HEK293T (cell line): ENCODE data around the gene CACNA1C.

Experiments used
- ARNT ChIP-seq: fragments of 450-650 bp; IDR thresholded peaks from 2 replicates; pipeline ENCODE4 v1.6.1; 2017; ENCODE audit warnings: mild to moderate bottlenecking
- FOXA1 ChIP-seq: fragments of 450-650 bp; IDR thresholded peaks from 2 replicates; pipeline ENCODE4 v1.6.1; 2016; ENCODE audit warnings: mild to moderate bottlenecking
- FOXM1 ChIP-seq: fragments of 450-650 bp; IDR thresholded peaks from 2 replicates; pipeline ENCODE4 v1.6.1; 2017; ENCODE audit warnings: mild to moderate bottlenecking, borderline replicate concordance
- TF ChIP-seq, protein P1 (sequence below): fragments of 450-650 bp; IDR thresholded peaks from 2 replicates; pipeline ENCODE4 v1.6.1; 2016

DNA sequence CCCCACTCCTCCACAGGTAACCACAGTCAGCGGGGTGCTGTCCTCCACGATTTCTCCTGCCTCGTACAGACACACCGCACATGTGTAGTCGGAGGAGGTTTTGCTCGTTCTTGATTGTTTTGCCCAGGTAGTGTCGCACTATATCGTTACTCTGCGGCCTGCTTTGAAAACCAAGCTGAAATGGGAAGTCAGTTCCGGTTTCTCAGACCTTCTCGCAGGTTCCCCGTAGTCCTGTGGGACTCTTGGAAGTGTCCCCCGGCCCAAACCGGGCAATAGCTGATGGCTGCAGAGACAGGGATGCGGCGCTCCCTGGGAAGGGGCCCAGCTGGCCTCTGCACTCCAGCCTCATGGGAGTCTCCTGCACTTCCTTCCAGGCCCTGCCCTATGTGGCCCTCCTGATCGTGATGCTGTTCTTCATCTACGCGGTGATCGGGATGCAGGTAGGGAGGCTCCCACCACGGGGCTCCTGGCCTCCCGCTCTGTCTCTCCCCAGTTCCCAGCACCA is 600.7 kb downstream of the CACNA1C start:
- no peak for TF ChIP-seq FOXM1
- TF ChIP-seq, protein P1, sequence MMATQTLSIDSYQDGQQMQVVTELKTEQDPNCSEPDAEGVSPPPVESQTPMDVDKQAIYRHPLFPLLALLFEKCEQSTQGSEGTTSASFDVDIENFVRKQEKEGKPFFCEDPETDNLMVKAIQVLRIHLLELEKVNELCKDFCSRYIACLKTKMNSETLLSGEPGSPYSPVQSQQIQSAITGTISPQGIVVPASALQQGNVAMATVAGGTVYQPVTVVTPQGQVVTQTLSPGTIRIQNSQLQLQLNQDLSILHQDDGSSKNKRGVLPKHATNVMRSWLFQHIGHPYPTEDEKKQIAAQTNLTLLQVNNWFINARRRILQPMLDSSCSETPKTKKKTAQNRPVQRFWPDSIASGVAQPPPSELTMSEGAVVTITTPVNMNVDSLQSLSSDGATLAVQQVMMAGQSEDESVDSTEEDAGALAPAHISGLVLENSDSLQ = no peak
- TF ChIP-seq FOXA1 = no peak
- TF ChIP-seq ARNT = no peak
